ENCODE measurements around the gene ABCD3. TPM values are rescaled to one million over a fixed set of nuclear protein-coding genes. Genes with fewer than 3 reads are reported as not detected.

Gene ABCD3
- total RNA-seq, 1 experiment from 2014 or later, result 48.8 TPM

- Histone ChIP-seq H3K4me2 (ENCODE audit: low read length) (no peak overlapping the region), H3K4me3 (replicated peaks in 1 of 2; ENCODE audit: low read depth in 1 of 2, low read length in 2 of 2) (no peak overlapping the region), H3K79me2 (ENCODE audit: insufficient read depth, low read length) (peaks cover 73% of the 10 kb centered on the region), H3K4me1 (ENCODE audit: control insufficient read depth in 1 of 2, insufficient read depth in 2 of 2, low read length in 2 of 2) (peaks cover 10 to 21% of the 10 kb centered on the region in 2 experiments; a peak in 3 of 4 replicates), H3K9me2 (ENCODE audit: insufficient read depth) (no peaks in the 10 kb centered on the region), H2AFZ (ENCODE audit: low read depth, low read length, poor library complexity, severe bottlenecking) (no peak overlapping the region), H3K9ac (ENCODE audit: low read length) (no peak overlapping the region), H4K20me1 (ENCODE audit: insufficient read depth) (peaks cover 3% of the 10 kb centered on the region; the same call in 1 of the 2 replicates), H3K9me3 (ENCODE audit: control insufficient read depth in 1 of 2, insufficient read depth in 1 of 2, low read depth in 1 of 2, low read length in 2 of 2) (no peaks in the 10 kb centered on the region), H3K27me3 (ENCODE audit: insufficient read depth, low read length) (no peaks in the 10 kb centered on the region), H3K27ac (ENCODE audit: low read depth, low read length) (no peak overlapping the region), H3K36me3 (ENCODE audit: control insufficient read depth in 1 of 2, insufficient read depth in 2 of 2, low read length in 2 of 2) (peaks cover 12 to 86% of the 10 kb centered on the region in 2 experiments; a peak in 3 of 4 replicates)
- ATAC-seq (no peak), DNase-seq (ENCODE audit: low read depth, low spot score) (no peak)
- TF ChIP-seq SRF (IDR thresholded peaks at IDR 0.05; ENCODE audit: low read depth) (no peak), ELF1 (IDR thresholded peaks at IDR 0.05; ENCODE audit: borderline replicate concordance, low read depth) (no peak), ZBTB33 (IDR thresholded peaks at IDR 0.05; ENCODE audit: extremely low read depth, insufficient replicate concordance, low read length) (no peak), JUND (IDR thresholded peaks at IDR 0.05) (no peak), FOSL1 (IDR thresholded peaks at IDR 0.05; ENCODE audit: low read depth) (no peak), EGR1 (IDR thresholded peaks at IDR 0.05; ENCODE audit: low read depth) (no peak), RAD21 (IDR thresholded peaks at IDR 0.05; ENCODE audit: low read depth) (no peak), CTCF (IDR thresholded peaks at IDR 0.05 in 2 of 3, conservative IDR thresholded peaks at IDR 0.05 in 1 of 3; ENCODE audit: borderline replicate concordance in 1 of 3, insufficient read depth in 1 of 3, low read depth in 2 of 3, low read length in 2 of 3) (no peak), YY1 (IDR thresholded peaks at IDR 0.05; ENCODE audit: extremely low read depth, insufficient replicate concordance, low read depth, low read length) (no peak), SIN3A (IDR thresholded peaks at IDR 0.05; ENCODE audit: low read depth) (no peak), SP1 (IDR thresholded peaks at IDR 0.05; ENCODE audit: low read depth) (no peak), POLR2A (IDR thresholded peaks at IDR 0.05; ENCODE audit: borderline replicate concordance, extremely low read depth, insufficient read depth, insufficient read length) (no peak), POLR2AphosphoS5 (IDR thresholded peaks at IDR 0.05; ENCODE audit: low read depth, low read length) (no peak), TCF7L2 (IDR thresholded peaks at IDR 0.05; ENCODE audit: borderline replicate concordance, extremely low read depth, insufficient read depth, insufficient read length) (no peak), EZH2 (IDR thresholded peaks at IDR 0.05) (no peak), CEBPB (IDR thresholded peaks at IDR 0.05; ENCODE audit: low read depth) (no peak), ZNF274 (IDR thresholded peaks at IDR 0.05; ENCODE audit: low read depth, low read length) (no peak)
- TF ChIP-seq, protein P1, sequence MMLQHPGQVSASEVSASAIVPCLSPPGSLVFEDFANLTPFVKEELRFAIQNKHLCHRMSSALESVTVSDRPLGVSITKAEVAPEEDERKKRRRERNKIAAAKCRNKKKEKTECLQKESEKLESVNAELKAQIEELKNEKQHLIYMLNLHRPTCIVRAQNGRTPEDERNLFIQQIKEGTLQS (IDR thresholded peaks at IDR 0.05), result no peak
- TF ChIP-seq, protein P2, sequence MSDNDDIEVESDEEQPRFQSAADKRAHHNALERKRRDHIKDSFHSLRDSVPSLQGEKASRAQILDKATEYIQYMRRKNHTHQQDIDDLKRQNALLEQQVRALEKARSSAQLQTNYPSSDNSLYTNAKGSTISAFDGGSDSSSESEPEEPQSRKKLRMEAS (IDR thresholded peaks at IDR 0.05), result no peak
- ChIA-PET CTCF (no interaction called here), POLR2A (no interaction called here), RAD21 (ENCODE audit: low non-redundant PET in 1 of 2, low total read pairs in 2 of 2, uncharacterized antibody in 2 of 2, unreplicated experiment in 2 of 2) (no interaction called here)
- BruUV-seq (replicated peaks), result no TSS peak
- intact Hi-C loops (cut with micrococcal nuclease), result no loop called here
Observed at GRCh38 chr1:94535095-94535494, 116.9 kb downstream of the ABCD3 start.
